GM19043 (cell line): ENCODE results near the gene RIOK2.

Experiments
- ATAC-seq: cut with Tn5 transposase; IDR thresholded peaks from one replicate; pipeline ENCODE4 v1.9.1; 2021; ENCODE audit warnings: low read depth; ENCODE audit not compliant: unreplicated experiment

RIOK2 gene

GRCh38 chr5:97131139-97131710 lies 51.8 kb downstream of the RIOK2 start:
- ATAC-seq, result no peak

- ATAC-seq, result no peak
These were observed 55.3 kb downstream of the RIOK2 start for GRCh38 chr5:97127727-97128126.

- ATAC-seq, result no peak
These were observed 57.8 kb downstream of the RIOK2 start for GRCh38 chr5:97125125-97125683.

- ATAC-seq, result no peak
These were observed 58.7 kb downstream of the RIOK2 start for GRCh38 chr5:97124335-97124734.

- ATAC-seq, result no peak
These were observed 61.2 kb downstream of the RIOK2 start for GRCh38 chr5:97121848-97122247.

GRCh38 chr5:97120195-97120594 lies 62.9 kb downstream of the RIOK2 start:
- ATAC-seq, result no peak

GRCh38 chr5:97119007-97119390 lies 64.0 kb downstream of the RIOK2 start:
- ATAC-seq, result no peak

GRCh38 chr5:97118261-97119006 lies 64.6 kb downstream of the RIOK2 start:
- no peak for ATAC-seq

- ATAC-seq, result no peak
These were observed 67.1 kb downstream of the RIOK2 start for GRCh38 chr5:97115932-97116331.

GRCh38 chr5:97112230-97112629 lies 70.8 kb downstream of the RIOK2 start:
- no peak for ATAC-seq

GRCh38 chr5:97111616-97112015 lies 71.4 kb downstream of the RIOK2 start:
- no peak for ATAC-seq

GRCh38 chr5:97111004-97111403 lies 72.0 kb downstream of the RIOK2 start:
- no peak for ATAC-seq
